Measurements from ENCODE around the gene NAV2. TPM values are rescaled to one million over a fixed set of nuclear protein-coding genes. Genes with fewer than 3 reads are reported as not detected.
A peak's percentile ranks its signal among the peaks of the same experiment; 100 is the strongest.

Gene NAV2
- total RNA-seq, 1 donor from 2014 or later = 13.7 TPM

GRCh38 chr11:20043992-20044391 lies 331.4 kb downstream of the NAV2 start:
- no peak for DNase-seq

DNA sequence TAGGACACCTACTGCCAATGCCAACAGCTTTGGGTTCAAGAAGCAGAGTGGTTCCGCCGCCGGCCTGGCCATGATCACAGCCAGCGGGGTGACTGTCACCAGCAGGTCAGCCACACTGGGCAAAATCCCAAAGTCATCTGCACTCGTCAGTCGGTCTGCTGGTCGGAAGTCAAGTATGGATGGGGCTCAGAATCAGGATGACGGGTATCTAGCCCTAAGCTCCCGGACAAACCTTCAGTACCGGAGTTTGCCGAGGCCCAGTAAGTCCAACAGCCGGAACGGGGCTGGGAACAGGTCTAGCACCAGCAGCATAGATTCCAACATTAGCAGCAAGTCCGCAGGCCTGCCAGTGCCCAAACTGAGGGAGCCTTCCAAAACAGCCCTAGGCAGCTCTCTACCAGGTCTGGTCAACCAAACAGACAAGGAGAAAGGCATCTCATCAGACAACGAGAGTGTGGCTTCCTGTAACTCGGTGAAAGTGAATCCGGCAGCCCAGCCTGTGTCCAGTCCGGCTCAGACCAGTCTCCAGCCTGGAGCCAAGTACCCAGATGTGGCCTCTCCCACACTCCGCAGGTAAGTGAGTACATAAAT lies 332.6 kb downstream of the NAV2 start:
- no peak for DNase-seq

DNA sequence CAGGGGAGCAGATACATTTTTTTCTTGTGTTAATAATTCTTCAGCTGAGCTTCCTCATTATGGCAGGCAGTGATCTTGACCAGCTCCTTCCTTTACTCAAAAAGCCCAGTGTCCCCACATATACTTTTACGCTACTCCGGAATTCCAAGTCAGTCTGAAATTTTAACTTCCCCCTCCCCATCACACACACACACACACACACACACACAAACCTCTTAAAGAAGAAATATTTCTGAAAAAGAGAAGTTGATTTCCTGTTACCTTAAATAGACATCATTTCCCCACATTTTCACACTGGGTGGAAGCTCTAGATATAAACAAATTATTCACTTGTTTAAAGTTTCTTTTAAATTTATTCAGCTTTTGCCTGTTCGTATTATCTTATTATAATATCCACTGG lies 333.8 kb downstream of the NAV2 start:
- DNase-seq = no peak

GRCh38 chr11:20047006-20047768 lies 334.6 kb downstream of the NAV2 start:
- DNase-seq = no peak

- DNase-seq = no peak
Measured at GRCh38 chr11:20047769-20048154, 335.1 kb downstream of the NAV2 start.

DNA sequence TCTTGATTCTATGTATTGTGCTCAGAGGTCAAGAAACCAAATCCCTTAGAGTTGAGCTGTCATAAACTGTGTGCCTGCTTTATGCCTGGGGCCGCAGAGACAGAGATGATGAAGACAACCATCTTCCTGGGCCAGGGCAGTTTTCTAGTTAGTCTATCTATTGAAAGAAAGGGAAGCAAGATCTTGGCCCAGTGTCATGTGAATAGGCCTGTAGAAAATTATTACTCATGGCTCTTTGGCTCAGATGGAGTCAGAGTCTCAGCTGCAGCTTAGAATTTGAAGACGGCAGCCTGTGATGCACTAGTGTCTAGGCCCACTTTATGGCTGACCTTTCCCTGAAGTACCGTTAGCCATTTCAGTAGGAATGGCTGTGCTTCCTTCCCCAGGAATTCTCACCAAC lies 335.6 kb downstream of the NAV2 start:
- DNase-seq = no peak

DNA sequence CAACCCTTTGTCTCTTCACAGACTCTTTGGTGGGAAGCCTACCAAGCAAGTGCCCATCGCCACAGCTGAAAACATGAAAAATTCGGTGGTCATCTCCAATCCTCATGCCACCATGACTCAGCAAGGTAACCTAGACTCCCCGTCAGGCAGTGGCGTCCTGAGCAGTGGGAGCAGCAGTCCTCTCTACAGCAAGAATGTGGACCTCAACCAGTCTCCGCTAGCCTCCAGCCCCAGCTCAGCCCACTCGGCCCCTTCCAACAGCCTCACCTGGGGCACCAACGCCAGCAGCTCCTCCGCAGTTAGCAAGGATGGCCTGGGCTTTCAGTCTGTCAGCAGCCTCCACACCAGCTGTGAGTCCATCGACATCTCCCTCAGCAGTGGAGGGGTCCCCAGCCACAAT lies 336.1 kb downstream of the NAV2 start:
- DNase-seq = no peak

GRCh38 chr11:20049231-20049630 lies 336.6 kb downstream of the NAV2 start:
- no peak for DNase-seq

- no peak for DNase-seq
Measured at GRCh38 chr11:20050048-20050447, 337.4 kb downstream of the NAV2 start.

- peak; percentile 46 for DNase-seq
Measured at GRCh38 chr11:20050551-20051333, 338.1 kb downstream of the NAV2 start.

GRCh38 chr11:20051469-20052399 lies 339.1 kb downstream of the NAV2 start:
- DNase-seq = no peak

- DNase-seq = no peak
Measured at GRCh38 chr11:20053572-20053971, 340.9 kb downstream of the NAV2 start.

- DNase-seq = no peak
Measured at GRCh38 chr11:20054584-20054983, 341.9 kb downstream of the NAV2 start.

GRCh38 chr11:20055312-20055711 lies 342.7 kb downstream of the NAV2 start:
- peak; percentile 58 for DNase-seq

- DNase-seq = peak; percentile 32
Measured at GRCh38 chr11:20056109-20056949, 343.7 kb downstream of the NAV2 start.

GRCh38 chr11:20056950-20057943 lies 344.6 kb downstream of the NAV2 start:
- DNase-seq = no peak

DNA sequence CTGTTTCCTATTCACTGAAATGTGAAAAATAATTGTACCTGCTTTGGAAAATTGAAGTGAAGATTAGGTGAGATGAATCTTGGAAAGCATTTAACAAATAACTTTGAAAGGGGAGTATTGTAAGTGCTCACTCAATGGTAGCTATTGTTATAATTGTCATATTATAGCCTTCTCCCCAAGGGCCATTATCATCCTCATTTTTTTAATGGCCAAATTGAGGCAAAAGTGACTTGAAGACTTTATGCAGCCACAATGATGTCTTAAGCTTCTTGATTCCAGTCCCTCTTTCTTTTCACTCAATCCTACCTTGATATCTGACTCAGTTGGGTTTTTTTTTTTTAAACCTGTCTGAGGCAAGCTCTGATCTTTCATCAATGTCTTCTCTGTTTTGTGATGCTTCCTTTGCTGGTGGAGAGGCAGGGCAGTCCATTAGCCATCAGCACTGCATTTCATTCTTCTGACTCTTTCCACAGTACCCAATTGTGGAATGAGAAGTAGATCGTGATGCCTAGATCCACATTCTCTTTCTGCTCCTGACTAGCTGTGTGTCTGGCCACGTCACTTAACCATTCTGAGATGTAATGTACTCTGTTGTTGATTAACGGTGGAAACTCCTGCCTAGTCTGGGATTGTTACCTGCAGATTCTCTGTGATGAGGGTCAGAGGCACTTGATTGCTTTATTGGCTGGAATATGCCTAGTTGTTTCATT lies 346.3 kb downstream of the NAV2 start:
- DNase-seq = no peak

GRCh38 chr11:20059587-20060021 lies 347.0 kb downstream of the NAV2 start:
- DNase-seq = no peak

- DNase-seq = no peak
Measured at GRCh38 chr11:20060181-20060580, 347.5 kb downstream of the NAV2 start.

Measured in tongue (tissue), 2 donors.